Panc1 (cell line): Measurements from ENCODE around the gene BCR.

Experiments
- CTCF ChIP-seq: fragments of 450-650 bp; IDR thresholded peaks from 2 replicates; pipeline ENCODE4 v1.5.1; 2017; ENCODE audit warnings: mild to moderate bottlenecking
- POLR2AphosphoS5 ChIP-seq: IDR thresholded peaks from 2 replicates; pipeline ENCODE4 v1.6.1; 2012; ENCODE audit warnings: mild to moderate bottlenecking, low read depth, low read length, moderate library complexity
- REST ChIP-seq, 2 experiments: IDR thresholded peaks; 2 replicates each; pipeline ENCODE4 v1.6.1; 2011 to 2012; ENCODE audit warnings: low read depth in 2 of 2, control low read depth in 1 of 2, low read length in 1 of 2, mild to moderate bottlenecking in 1 of 2, moderate library complexity in 1 of 2; ENCODE audit not compliant: insufficient read depth in 1 of 2
- SIN3A ChIP-seq: IDR thresholded peaks from 2 replicates; pipeline ENCODE4 v1.6.1; 2012; ENCODE audit warnings: low read depth, mild to moderate bottlenecking, low read length, moderate library complexity, borderline replicate concordance; ENCODE audit not compliant: insufficient read depth
- TCF7L2 ChIP-seq: IDR thresholded peaks from 2 replicates; pipeline ENCODE4 v1.6.1; 2011; ENCODE audit warnings: mild to moderate bottlenecking, low read depth, low read length, inconsistent platforms

GRCh38 chr22:23240639-23241389 is 60.5 kb downstream of the BCR start:
- no peak for TF ChIP-seq CTCF
- no peak for TF ChIP-seq POLR2AphosphoS5
- TF ChIP-seq TCF7L2: no peak
- no peak for TF ChIP-seq SIN3A
- TF ChIP-seq REST (IDR thresholded peaks at IDR 0.05; ENCODE audit: insufficient read depth in 1 of 2, low read depth in 2 of 2, low read length in 1 of 2): no peak
